Hepatocyte (in vitro differentiated cells): ENCODE results near the gene OR2V2. TPM values are rescaled to one million over a fixed set of nuclear protein-coding genes. Genes with fewer than 3 reads are reported as not detected.

ENCODE experiments used
- DNase-seq: peaks from one replicate; pipeline ENCODE4 v3.0.0-alpha.2; 2016; ENCODE audit warnings: low spot score
- H2AFZ ChIP-seq: fragments of 200-600 bp; sonication (generic); 2 replicates; pipeline ENCODE4 v1.6.0; 2016; ENCODE audit warnings: antibody characterized with exemption, mild to moderate bottlenecking
- H3K27ac ChIP-seq: fragments of 200-600 bp; sonication (generic); 2 replicates; pipeline ENCODE4 v1.5.1; 2016; ENCODE audit warnings: mild to moderate bottlenecking
- H3K27me3 ChIP-seq: fragments of 200-600 bp; sonication (generic); 2 replicates; pipeline ENCODE4 v1.6.1; 2016
- H3K36me3 ChIP-seq: fragments of 200-600 bp; sonication (generic); replicated peaks from 2 replicates; pipeline ENCODE4 v1.5.1; 2016; ENCODE audit warnings: low read depth; ENCODE audit not compliant: insufficient read depth
- H3K4me1 ChIP-seq: fragments of 200-600 bp; sonication (generic); 2 replicates; pipeline ENCODE4 v1.5.1; 2016; ENCODE audit warnings: mild to moderate bottlenecking, moderate library complexity; ENCODE audit not compliant: insufficient read depth
- H3K4me2 ChIP-seq: fragments of 200-600 bp; sonication (generic); 2 replicates; pipeline ENCODE4 v1.6.0; 2016
- H3K4me3 ChIP-seq: fragments of 200-600 bp; sonication (generic); 2 replicates; pipeline ENCODE4 v1.5.1; 2016; ENCODE audit warnings: mild to moderate bottlenecking
- H3K79me2 ChIP-seq: fragments of 200-600 bp; sonication (generic); 2 replicates; pipeline ENCODE4 v1.6.0; 2017; ENCODE audit warnings: mild to moderate bottlenecking
- H3K9me2 ChIP-seq: fragments of 200-600 bp; sonication (generic); replicated peaks from 2 replicates; pipeline ENCODE4 v1.6.0; 2017; ENCODE audit warnings: mild to moderate bottlenecking; ENCODE audit not compliant: insufficient read depth
- H3K9me3 ChIP-seq: fragments of 200-600 bp; sonication (generic); 2 replicates; pipeline ENCODE4 v1.5.1; 2016; ENCODE audit warnings: low read depth, mild to moderate bottlenecking
- H4K20me1 ChIP-seq: fragments of 200-600 bp; sonication (generic); 2 replicates; pipeline ENCODE4 v1.6.0; 2016; ENCODE audit warnings: mild to moderate bottlenecking; ENCODE audit not compliant: insufficient read depth, poor library complexity, severe bottlenecking
- CTCF ChIP-seq: fragments of 200-600 bp; sonication (generic); IDR thresholded peaks from 2 replicates; pipeline ENCODE4 v1.5.1; 2016; ENCODE audit warnings: antibody characterized with exemption, mild to moderate bottlenecking; ENCODE audit not compliant: poor library complexity
- EZH2 ChIP-seq: fragments of 200-600 bp; sonication (generic); IDR thresholded peaks from 2 replicates; pipeline ENCODE4 v1.6.1; 2016; ENCODE audit warnings: antibody characterized with exemption, mild to moderate bottlenecking, borderline replicate concordance
- EZH2phosphoT487 ChIP-seq: fragments of 200-600 bp; sonication (generic); IDR thresholded peaks from one replicate; pipeline ENCODE4 v1.6.1; 2018; ENCODE audit warnings: antibody characterized with exemption, mild to moderate bottlenecking, low read depth, moderate library complexity; ENCODE audit not compliant: unreplicated experiment, severe bottlenecking
- WGBS: methylation state at CpG from one replicate; pipeline ENCODE4 v1.1.6; 2016; ENCODE audit warnings: low lambda C conversion rate; ENCODE audit errors: missing lambda C conversion rate; 5-methylcytosine and 5-hydroxymethylcytosine counted together
- polyA plus RNA-seq: library from polyadenylated mRNA; unstranded; fragments of >200 nt; fragmentation: Nextera tagmentation; extraction: Ambion mirVana; gene quantifications from 2 replicates; pipeline ENCODE4 v1.2.1, GENCODE V29; 2016
- total RNA-seq: library from RNA; depleted of rRNA; stranded (reverse); fragments of >200 nt; gene quantifications from 2 replicates; pipeline ENCODE4 v1.2.3, GENCODE V29; 2014

The OR2V2 gene
- total and polyA plus RNA-seq, 2 experiments from 2014 or later: not detected

- Histone ChIP-seq H3K36me3 (no peaks in the 10 kb centered on the region), H3K4me2 (no peak overlapping the region), H3K4me1 (no peaks in the 10 kb centered on the region), H3K79me2 (no peaks in the 10 kb centered on the region), H3K27ac (no peak overlapping the region), H2AFZ (no peak overlapping the region), H3K4me3 (no peak overlapping the region), H3K27me3 (no peaks in the 10 kb centered on the region), H3K9me3 (no peaks in the 10 kb centered on the region), H4K20me1 (no peaks in the 10 kb centered on the region), H3K9me2 (no peaks in the 10 kb centered on the region)
- WGBS: 89% methylated on average over 14 of the region's 14 CpGs
- no peak for TF ChIP-seq CTCF
- TF ChIP-seq EZH2phosphoT487: no peak
- no peak for TF ChIP-seq EZH2
- no peak for DNase-seq
These were observed 2.7 kb downstream of the OR2V2 start for GRCh38 chr5:181149806-181150733.

- Histone ChIP-seq H3K27ac (no peak overlapping the region), H3K36me3 (no peaks in the 10 kb centered on the region), H3K4me3 (no peak overlapping the region), H3K79me2 (no peaks in the 10 kb centered on the region), H3K27me3 (peaks cover 4% of the 10 kb centered on the region), H3K9me3 (no peaks in the 10 kb centered on the region), H2AFZ (no peak overlapping the region), H3K4me2 (no peak overlapping the region), H3K9me2 (no peaks in the 10 kb centered on the region), H3K4me1 (no peaks in the 10 kb centered on the region), H4K20me1 (no peaks in the 10 kb centered on the region)
- TF ChIP-seq EZH2phosphoT487: no peak
- no peak for TF ChIP-seq EZH2
- TF ChIP-seq CTCF: no peak
- WGBS: 50% methylated on average over 9 of the region's 9 CpGs
- DNase-seq: no peak
These were observed 3.8 kb downstream of the OR2V2 start for GRCh38 chr5:181151146-181151545.

- H4K20me1 ChIP-seq: no peaks in the 10 kb centered on the region
- no peak overlapping the region for H3K4me2 ChIP-seq
- H3K9me2 ChIP-seq: no peaks in the 10 kb centered on the region
- H3K36me3 ChIP-seq: no peaks in the 10 kb centered on the region
- DNase-seq: no peak
- H3K4me1 ChIP-seq: no peaks in the 10 kb centered on the region
- H3K9me3 ChIP-seq: no peaks in the 10 kb centered on the region
- no peak overlapping the region for H2AFZ ChIP-seq
- no peak overlapping the region for H3K4me3 ChIP-seq
- H3K27me3 ChIP-seq: peaks cover 16% of the 10 kb centered on the region
- no peak overlapping the region for H3K27ac ChIP-seq
- H3K79me2 ChIP-seq: no peaks in the 10 kb centered on the region
- no peak for TF ChIP-seq EZH2phosphoT487
- TF ChIP-seq EZH2: no peak
- TF ChIP-seq CTCF: no peak
- WGBS: 81% methylated on average over 9 of the region's 9 CpGs
These were observed 5.0 kb downstream of the OR2V2 start for GRCh38 chr5:181152406-181152805.
